NCI-H1105 treated with DMSO at 0.1 percent for 48 hours (cell line): ENCODE data around the gene RCSD1.

Source experiments
- DNase-seq: peaks from one replicate; lab custom pipeline; 2025; lab: John Stamatoyannopoulos, UW

The RCSD1 gene

GRCh38 chr1:167746988-167747655, 117.1 kb downstream of the RCSD1 start:
- DNase-seq, result no peak

GRCh38 chr1:167747988-167748387, 118.0 kb downstream of the RCSD1 start:
- no peak for DNase-seq

GRCh38 chr1:167748906-167749305, 118.9 kb downstream of the RCSD1 start:
- DNase-seq, result no peak

- no peak for DNase-seq
Observed at GRCh38 chr1:167749741-167750140, 119.7 kb downstream of the RCSD1 start.

- no peak for DNase-seq
Observed at GRCh38 chr1:167750641-167751040, 120.6 kb downstream of the RCSD1 start.

- DNase-seq, result no peak
Observed at GRCh38 chr1:167751676-167752075, 121.6 kb downstream of the RCSD1 start.

- DNase-seq, result no peak
Observed at GRCh38 chr1:167752219-167752985, 122.4 kb downstream of the RCSD1 start.

- no peak for DNase-seq
Observed at GRCh38 chr1:167755654-167756053, 125.6 kb downstream of the RCSD1 start.
